ENCODE results near the gene PCDHGA3. TPM values are rescaled to one million over a fixed set of nuclear protein-coding genes. Genes with fewer than 3 reads are reported as not detected.
"Not testable (repeated sequence)": the region's sequence is repeated elsewhere in the genome, so short reads cannot be mapped to it uniquely, and the experiment has no call there.

The PCDHGA3 gene
- total RNA-seq, 1 donor from 2014 or later, result 0.52 TPM

DNA sequence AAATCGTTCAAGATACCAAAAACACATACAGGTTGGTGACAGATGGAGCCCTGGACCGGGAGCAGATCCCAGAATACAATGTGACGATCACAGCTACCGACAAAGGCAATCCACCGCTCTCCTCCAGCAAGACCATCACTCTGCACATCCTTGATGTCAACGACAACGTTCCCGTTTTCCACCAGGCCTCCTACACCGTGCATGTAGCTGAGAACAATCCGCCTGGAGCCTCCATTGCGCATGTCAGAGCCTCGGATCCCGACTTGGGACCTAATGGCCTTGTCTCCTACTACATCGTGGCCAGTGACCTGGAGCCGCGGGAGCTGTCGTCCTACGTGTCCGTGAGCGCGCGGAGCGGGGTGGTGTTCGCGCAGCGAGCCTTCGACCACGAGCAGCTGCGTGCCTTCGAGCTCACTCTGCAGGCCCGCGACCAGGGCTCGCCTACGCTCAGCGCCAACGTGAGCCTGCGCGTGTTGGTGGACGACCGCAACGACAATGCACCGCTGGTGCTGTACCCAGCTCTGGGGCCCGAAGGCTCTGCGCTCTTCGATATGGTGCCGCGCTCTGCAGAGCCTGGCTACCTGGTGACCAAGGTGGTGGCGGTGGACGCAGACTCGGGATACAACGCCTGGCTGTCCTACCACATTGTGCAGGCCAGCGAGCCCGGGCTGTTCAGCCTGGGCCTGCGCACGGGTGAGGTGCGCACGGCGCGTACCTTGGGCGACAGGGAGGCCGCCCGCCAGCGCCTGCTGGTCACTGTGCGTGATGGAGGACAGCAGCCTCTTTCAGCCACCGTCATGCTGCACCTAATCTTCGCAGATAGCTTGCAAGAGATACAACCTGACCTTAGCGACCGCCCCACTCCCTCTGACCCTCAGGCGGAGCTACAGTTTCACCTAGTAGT lies 28.2 kb downstream of the PCDHGA3 start:
- no peak overlapping the region for H3K4me3 ChIP-seq (ENCODE audit: low read depth, low read length)
- DNase-seq (ENCODE audit: low read depth), result no peak
- TF ChIP-seq, protein P1, sequence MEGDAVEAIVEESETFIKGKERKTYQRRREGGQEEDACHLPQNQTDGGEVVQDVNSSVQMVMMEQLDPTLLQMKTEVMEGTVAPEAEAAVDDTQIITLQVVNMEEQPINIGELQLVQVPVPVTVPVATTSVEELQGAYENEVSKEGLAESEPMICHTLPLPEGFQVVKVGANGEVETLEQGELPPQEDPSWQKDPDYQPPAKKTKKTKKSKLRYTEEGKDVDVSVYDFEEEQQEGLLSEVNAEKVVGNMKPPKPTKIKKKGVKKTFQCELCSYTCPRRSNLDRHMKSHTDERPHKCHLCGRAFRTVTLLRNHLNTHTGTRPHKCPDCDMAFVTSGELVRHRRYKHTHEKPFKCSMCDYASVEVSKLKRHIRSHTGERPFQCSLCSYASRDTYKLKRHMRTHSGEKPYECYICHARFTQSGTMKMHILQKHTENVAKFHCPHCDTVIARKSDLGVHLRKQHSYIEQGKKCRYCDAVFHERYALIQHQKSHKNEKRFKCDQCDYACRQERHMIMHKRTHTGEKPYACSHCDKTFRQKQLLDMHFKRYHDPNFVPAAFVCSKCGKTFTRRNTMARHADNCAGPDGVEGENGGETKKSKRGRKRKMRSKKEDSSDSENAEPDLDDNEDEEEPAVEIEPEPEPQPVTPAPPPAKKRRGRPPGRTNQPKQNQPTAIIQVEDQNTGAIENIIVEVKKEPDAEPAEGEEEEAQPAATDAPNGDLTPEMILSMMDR (conservative IDR thresholded peaks at IDR 0.05; ENCODE audit: low read depth, low read length), result no peak

DNA sequence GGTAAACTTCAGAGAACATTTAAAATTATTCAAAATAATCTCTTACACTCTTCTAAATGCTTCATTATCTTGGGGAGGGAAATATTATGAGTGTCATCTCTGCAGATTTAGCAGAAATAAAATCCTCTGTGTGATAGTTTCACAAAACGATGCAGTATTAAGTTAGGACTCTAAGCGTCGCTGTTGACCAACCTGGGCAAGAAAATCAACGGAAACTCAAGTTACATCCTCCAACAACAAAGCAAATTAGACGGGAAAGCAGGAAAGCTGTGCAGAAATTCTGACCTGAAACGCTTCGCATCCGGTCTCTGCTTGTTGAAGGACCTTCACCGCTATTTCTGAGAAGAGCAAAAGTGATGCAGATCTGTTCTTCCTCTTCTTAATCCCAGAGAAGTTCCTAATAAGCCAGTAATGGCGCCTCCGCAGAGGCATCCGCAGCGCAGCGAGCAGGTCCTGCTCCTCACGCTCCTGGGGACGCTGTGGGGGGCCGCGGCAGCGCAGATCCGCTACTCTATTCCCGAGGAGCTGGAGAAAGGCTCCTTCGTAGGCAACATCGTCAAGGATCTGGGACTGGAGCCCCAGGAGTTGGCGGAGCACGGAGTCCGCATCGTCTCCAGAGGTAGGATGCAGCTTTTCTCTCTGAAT lies 30.2 kb downstream of the PCDHGA3 start, which contains the start of gene PCDHGA6:
TSS of gene PCDHGA6 (plus strand) at position 219 of the 645 bp plus-strand sequence. CDS start at position 412, 193 bp downstream.
- peak within 1 kb of the TSS; percentile 45 for H3K4me3 ChIP-seq (ENCODE audit: low read depth, low read length)
- DNase-seq (ENCODE audit: low read depth), result no peak
- TF ChIP-seq, protein P1 (conservative IDR thresholded peaks at IDR 0.05; ENCODE audit: low read depth, low read length), result peak; percentile 57

DNA sequence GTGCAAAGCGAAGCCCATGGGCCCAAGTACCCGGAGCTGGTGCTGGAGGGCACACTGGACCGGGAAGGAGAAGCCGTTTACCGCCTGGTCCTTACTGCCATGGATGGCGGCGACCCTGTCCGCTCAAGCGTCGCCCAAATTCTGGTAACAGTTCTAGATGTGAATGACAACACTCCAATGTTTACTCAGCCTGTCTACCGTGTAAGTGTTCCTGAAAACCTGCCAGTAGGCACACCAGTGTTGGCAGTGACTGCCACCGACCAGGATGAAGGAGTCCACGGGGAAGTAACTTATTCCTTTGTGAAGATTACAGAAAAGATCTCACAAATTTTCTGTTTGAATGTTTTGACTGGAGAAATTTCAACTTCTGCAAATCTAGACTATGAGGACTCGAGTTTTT lies 31.0 kb downstream of the PCDHGA3 start:
- TF ChIP-seq, protein P1 (conservative IDR thresholded peaks at IDR 0.05; ENCODE audit: low read depth, low read length), result no peak
- DNase-seq (ENCODE audit: low read depth), result no peak
- H3K4me3 ChIP-seq (ENCODE audit: low read depth, low read length), result no peak overlapping the region

DNA sequence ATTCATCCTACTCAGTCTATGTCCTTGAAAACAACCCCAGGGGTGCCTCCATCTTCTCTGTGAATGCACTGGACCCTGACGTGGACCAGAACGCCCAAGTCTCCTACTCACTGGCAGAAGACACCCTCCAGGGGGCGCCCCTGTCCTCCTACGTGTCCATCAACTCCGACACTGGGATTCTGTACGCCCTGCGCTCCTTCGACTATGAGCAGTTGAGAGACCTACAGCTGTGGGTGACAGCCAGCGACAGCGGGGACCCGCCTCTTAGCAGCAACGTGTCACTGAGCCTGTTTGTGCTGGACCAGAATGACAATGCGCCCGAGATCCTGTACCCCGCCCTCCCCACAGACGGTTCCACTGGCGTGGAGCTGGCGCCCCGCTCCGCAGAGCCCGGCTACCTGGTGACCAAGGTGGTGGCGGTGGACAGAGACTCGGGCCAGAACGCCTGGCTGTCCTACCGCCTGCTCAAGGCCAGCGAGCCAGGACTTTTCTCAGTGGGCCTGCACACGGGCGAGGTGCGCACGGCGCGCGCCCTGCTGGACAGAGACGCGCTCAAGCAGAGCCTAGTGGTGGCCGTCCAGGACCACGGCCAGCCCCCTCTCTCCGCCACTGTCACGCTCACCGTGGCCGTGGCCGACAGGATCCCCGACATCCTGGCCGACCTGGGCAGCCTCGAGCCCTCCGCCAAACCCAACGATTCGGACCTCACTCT lies 32.0 kb downstream of the PCDHGA3 start:
- not testable (repeated sequence) for H3K4me3 ChIP-seq (ENCODE audit: low read depth, low read length); DNase-seq (ENCODE audit: low read depth)

DNA sequence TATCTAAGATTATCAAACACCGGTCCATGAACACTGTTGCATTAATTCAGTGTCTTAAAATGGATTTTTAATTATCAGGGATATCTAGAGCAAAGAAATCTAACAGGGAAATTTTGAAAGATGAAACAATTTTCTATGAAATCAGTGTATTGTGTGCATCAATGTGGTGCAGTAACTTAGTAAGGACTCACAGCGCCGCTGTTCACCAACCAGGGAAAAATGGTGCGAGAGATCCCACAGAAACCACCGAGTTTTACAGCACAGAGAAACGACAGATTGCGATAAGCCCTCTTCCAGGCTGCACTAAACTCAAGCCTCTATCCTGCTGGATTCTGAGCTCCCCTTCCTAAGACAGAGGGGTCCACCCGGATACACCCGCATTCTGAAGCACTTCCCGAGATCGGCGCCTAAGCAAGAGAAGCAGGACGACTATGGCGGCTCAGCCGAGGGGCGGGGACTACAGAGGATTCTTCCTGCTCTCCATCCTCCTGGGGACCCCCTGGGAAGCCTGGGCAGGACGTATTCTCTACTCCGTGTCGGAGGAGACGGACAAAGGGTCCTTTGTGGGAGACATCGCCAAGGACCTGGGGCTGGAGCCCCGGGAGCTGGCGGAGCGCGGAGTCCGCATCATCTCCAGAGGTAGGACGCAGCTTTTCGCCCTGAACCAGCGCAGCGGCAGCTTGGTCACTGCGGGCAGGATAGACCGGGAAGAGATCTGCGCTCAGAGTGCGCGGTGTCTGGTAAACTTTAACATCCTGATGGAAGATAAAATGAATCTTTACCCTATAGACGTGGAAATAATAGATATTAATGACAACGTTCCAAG lies 39.1 kb downstream of the PCDHGA3 start, which contains the start of gene PCDHGA7:
TSS of gene PCDHGA7 (plus strand) at position 274 of the 826 bp plus-strand sequence. CDS start at position 432, 158 bp downstream.
- peak within 1 kb of the TSS; percentile 56 for H3K4me3 ChIP-seq (ENCODE audit: low read depth, low read length)
- TF ChIP-seq, protein P1 (conservative IDR thresholded peaks at IDR 0.05; ENCODE audit: low read depth, low read length), result peak; percentile 43
- DNase-seq (ENCODE audit: low read depth), result no peak

DNA sequence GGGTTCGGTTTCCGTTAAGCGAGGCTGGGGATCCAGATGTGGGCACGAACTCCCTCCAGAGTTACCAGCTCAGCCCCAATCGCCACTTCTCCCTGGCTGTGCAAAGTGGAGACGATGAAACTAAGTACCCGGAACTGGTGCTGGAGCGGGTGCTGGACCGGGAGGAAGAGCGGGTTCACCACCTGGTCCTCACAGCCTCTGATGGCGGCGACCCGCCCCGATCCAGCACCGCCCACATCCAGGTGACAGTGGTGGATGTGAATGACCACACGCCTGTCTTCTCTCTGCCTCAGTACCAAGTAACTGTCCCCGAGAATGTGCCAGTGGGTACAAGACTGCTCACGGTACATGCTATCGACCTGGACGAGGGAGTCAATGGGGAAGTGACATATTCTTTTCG lies 39.7 kb downstream of the PCDHGA3 start:
- no peak for DNase-seq (ENCODE audit: low read depth)
- TF ChIP-seq, protein P1 (conservative IDR thresholded peaks at IDR 0.05; ENCODE audit: low read depth, low read length), result no peak
- H3K4me3 ChIP-seq (ENCODE audit: low read depth, low read length), result peak overlapping the region; percentile 56
